Measurements from ENCODE around the gene THSD8. TPM values are rescaled to one million over a fixed set of nuclear protein-coding genes. Genes with fewer than 3 reads are reported as not detected.

Gene THSD8
- total RNA-seq, result not detected in 2 replicates

DNA sequence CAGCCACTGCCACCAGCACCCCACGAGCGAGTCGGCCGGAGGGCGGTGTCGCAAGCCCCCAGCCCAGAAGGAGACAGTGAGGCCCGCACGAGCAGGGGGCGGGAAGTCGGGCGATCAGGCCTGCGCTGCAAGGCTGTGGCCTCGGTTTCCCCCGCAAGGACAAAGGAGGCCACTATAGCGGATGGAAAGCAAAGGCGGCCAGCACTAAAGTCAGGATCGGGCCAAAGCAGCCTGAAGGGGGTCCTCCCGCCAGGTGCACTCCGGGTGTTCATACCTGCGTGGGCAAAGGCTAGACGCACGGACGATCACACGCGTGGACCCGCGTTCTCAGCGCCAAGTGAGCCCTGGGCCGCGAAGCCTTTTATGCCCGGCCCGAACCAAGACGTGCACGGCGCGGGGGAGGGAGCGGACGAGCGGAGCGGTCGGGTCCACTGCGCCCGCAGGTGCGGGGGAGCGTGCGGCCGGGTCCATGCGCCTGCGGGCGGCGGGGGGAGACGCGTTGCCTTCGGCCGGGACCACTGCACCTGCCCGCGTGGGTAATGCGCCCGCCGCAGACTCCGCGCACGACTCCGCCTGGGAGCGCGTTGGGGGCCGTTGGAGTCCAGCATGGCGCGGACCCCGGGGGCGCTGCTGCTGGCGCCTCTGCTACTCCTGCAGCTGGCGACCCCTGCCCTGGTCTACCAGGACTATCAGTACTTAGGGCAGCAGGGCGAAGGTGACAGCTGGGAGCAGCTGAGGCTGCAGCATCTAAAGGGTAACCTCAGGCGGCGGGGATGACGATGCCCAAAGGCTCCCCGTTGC lies at the start of gene THSD8, which contains the start of gene PRDX2:
Gene THSD8 (plus strand): TSS at position 604 of the 801 bp plus-strand sequence. CDS start 3 bp downstream, at position 607.
Gene PRDX2 (minus strand): TSS at position 335 of the 801 bp plus-strand sequence. CDS start 539 bp downstream, outside the sequence.

DNA sequence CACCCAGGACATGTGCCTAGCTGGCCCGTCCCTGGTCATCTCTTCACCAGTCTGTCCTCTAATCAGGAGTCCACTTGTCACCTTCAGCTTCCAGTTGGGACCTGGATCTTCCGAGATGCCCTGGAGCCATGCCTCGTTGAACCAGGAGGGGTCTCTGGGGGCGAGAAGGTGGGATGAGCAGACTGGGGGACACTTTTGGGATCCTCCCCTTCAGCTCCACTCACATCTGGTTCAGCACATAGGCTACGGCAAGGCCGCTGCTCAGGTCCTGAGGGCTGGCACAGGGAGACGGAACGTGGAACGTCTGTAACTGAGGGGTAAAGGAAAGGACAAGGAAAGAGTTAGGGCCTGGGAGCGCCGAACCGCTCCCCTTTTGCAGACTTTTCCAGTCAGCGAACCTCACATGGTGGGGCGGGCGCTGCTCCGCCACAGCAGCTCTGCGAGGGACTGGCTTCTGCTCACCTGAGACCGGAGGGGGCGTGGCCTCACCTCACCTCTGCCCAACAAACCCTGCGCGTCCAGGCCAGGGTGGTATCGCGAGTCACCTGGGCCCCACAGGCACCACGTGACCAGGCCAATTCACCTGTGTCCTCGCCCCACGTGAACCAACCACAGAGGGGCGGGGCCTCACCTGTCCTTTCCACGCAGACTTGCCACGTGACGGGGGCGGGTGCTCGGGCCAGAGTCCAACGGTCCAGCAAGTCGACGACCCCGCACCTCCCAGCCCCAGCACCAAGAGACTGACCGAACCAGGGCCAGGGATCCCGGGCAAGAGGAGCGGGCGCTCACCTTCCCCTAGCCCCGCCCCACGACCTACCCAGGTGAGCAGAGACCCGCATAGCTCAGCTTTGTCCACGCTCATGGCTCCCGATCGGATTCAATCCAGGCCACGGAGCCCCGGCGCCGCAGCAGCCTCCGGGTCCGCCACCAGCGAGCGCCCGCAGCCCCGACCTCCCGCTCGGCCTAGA lies 27.0 kb upstream of the THSD8 start, which contains the start of gene HOOK2:
Gene HOOK2 (minus strand): TSS at position 965 of the 968 bp plus-strand sequence. CDS start 103 bp downstream, at position 862.

GRCh38 chr19:12791345-12792050 lies 10.4 kb upstream of the THSD8 start, which contains the start of gene JUNB:
JUNB (plus strand) TSS chr19:12791486; CDS start chr19:12791772, 286 bp downstream.

DNA sequence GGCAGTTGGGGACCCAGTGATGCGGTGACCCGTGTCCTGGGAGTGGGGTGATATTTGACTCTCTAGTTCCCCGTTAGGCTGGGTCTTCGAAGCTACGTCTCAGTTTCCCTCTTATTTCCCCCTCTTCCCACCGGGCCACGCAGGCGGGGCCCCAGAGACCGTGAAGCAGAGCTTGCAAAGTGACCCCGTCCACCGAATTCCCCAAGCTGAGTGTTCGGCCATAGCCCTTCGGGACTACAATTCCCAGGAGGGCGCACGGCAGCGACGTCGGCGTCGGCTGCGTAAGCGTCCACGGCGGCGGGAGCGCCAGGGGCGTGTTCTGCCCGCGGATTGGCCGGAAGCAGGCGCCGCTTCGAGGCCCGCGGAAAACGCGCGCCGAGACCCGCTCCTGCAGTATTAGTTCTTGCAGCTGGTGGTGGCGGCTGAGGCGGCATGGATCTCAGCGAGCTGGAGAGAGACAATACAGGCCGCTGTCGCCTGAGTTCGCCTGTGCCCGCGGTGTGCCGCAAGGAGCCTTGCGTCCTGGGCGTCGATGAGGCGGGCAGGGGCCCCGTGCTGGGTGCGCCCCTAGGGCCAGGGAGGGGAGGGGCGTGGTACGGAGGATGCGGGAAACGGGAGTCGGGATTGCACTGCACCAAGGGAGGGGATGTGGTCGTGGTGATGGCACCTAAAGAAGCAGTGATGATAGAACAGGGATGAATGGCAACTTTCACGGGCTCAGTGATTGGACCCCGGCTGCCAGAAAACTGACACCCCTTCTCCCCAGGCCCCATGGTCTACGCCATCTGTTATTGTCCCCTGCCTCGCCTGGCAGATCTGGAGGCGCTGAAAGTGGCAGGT lies 4.6 kb downstream of the THSD8 start, which contains the start of gene RNASEH2A:
Gene RNASEH2A (plus strand): TSS at position 343 of the 840 bp plus-strand sequence. CDS start 90 bp downstream, at position 433.

DNA sequence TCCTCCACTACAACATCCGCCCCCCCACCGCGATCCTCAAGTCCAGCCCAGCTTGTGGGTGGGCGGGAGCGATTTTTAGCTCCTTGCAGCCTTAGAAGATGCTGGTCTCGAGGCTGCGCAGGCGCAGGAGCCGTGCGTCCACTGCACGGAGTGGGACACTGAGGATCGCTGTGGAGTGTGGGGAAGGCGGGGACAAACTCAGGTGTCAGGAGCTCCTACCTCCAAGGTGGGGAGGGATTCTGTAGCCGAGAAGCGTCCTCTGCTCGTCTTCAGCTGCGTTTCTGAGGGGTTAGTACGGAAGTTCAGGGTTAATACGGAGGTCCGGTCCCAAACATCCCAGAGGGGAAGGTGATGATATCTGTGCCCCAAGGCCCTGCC lies 32.7 kb downstream of the THSD8 start, which contains the start of gene RTBDN:
Gene RTBDN (minus strand): TSS at position 14 of the 378 bp plus-strand sequence. CDS start 4,600 bp downstream, outside the sequence.

GRCh38 chr19:12838182-12838885 lies 36.5 kb downstream of the THSD8 start, which contains the start of gene MAST1:
MAST1 (plus strand) TSS chr19:12838515; CDS start chr19:12838573, 58 bp downstream.

Other genes starting within 250 kb of the THSD8 start
- 6.0 and 10.6 TPM in 2 replicates for gene ZNF490, start 191.3 kb upstream of the THSD8 start, total RNA-seq
- 10.6 and 13.2 TPM in 2 replicates for gene ZNF791, start 191.1 kb upstream of the THSD8 start, total RNA-seq
- gene MAN2B1, start 135.3 kb upstream of the THSD8 start, total RNA-seq, result 120 and 162 TPM in 2 replicates
- 9.0 and 9.4 TPM in 2 replicates for gene WDR83, start 135.3 kb upstream of the THSD8 start, total RNA-seq
- gene DHPS, start 120.2 kb upstream of the THSD8 start, total RNA-seq, result 72.2 and 74.9 TPM in 2 replicates
- gene GNG14, start 114.1 kb upstream of the THSD8 start, total RNA-seq, result not detected in 2 replicates
- 7.3 and 8.3 TPM in 2 replicates for gene FBXW9, start 105.4 kb upstream of the THSD8 start, total RNA-seq
- gene TNPO2, start 78.1 kb upstream of the THSD8 start, total RNA-seq, result 32.9 and 45.1 TPM in 2 replicates
- gene TRIR, start 67.4 kb upstream of the THSD8 start, total RNA-seq, result 311 and 336 TPM in 2 replicates
- gene GET3, start 64.6 kb upstream of the THSD8 start, total RNA-seq, result 46.8 and 54.1 TPM in 2 replicates
- not detected in 2 replicates for gene BEST2, start 50.3 kb upstream of the THSD8 start, total RNA-seq
- 15.2 and 16.8 TPM in 2 replicates for gene HOOK2, start 26.5 kb upstream of the THSD8 start, total RNA-seq
- gene JUNB, start 10.6 kb upstream of the THSD8 start, total RNA-seq, result 387 and 404 TPM in 2 replicates
- 252 and 259 TPM in 2 replicates for gene PRDX2, start 269 bp upstream of the THSD8 start, total RNA-seq
- 4.9 and 6.0 TPM in 2 replicates for gene RNASEH2A, start 4.5 kb downstream of the THSD8 start, total RNA-seq
- gene RTBDN, start 32.5 kb downstream of the THSD8 start, total RNA-seq, result not detected in 2 replicates
- 0.19 and 1.3 TPM in 2 replicates for gene MAST1, start 36.4 kb downstream of the THSD8 start, total RNA-seq
- 30.2 and 36.6 TPM in 2 replicates for gene DNASE2, start 79.4 kb downstream of the THSD8 start, total RNA-seq
- gene KLF1, start 85.1 kb downstream of the THSD8 start, total RNA-seq, result not detected in 2 replicates
- 28.0 and 29.7 TPM in 2 replicates for gene GCDH, start 89.1 kb downstream of the THSD8 start, total RNA-seq
- gene SYCE2, start 117.2 kb downstream of the THSD8 start, total RNA-seq, result not detected in 2 replicates
- 48.9 and 49.0 TPM in 2 replicates for gene FARSA, start 131.6 kb downstream of the THSD8 start, total RNA-seq
- 877 and 947 TPM in 2 replicates for gene CALR, start 136.5 kb downstream of the THSD8 start, total RNA-seq
- 50.0 and 60.2 TPM in 2 replicates for gene RAD23A, start 143.8 kb downstream of the THSD8 start, total RNA-seq
- gene GADD45GIP1, start 155.2 kb downstream of the THSD8 start, total RNA-seq, result 36.5 and 43.0 TPM in 2 replicates
- gene DAND5, start 167.5 kb downstream of the THSD8 start, total RNA-seq, result not detected in 2 replicates
- 122 and 124 TPM in 2 replicates for gene NFIX, start 193.4 kb downstream of the THSD8 start, total RNA-seq

All from cardiac ventricle fibroblast (primary cell).